Measurements from ENCODE around the gene C1orf56. TPM values are rescaled to one million over a fixed set of nuclear protein-coding genes. Genes with fewer than 3 reads are reported as not detected.

The C1orf56 gene
- total and polyA plus RNA-seq, 10 of the 15 experiments (the other 5 are each of a cell fraction or from before 2014, with no cell fraction given) = 0.22 to 15.5 (median 1.5) TPM

DNA sequence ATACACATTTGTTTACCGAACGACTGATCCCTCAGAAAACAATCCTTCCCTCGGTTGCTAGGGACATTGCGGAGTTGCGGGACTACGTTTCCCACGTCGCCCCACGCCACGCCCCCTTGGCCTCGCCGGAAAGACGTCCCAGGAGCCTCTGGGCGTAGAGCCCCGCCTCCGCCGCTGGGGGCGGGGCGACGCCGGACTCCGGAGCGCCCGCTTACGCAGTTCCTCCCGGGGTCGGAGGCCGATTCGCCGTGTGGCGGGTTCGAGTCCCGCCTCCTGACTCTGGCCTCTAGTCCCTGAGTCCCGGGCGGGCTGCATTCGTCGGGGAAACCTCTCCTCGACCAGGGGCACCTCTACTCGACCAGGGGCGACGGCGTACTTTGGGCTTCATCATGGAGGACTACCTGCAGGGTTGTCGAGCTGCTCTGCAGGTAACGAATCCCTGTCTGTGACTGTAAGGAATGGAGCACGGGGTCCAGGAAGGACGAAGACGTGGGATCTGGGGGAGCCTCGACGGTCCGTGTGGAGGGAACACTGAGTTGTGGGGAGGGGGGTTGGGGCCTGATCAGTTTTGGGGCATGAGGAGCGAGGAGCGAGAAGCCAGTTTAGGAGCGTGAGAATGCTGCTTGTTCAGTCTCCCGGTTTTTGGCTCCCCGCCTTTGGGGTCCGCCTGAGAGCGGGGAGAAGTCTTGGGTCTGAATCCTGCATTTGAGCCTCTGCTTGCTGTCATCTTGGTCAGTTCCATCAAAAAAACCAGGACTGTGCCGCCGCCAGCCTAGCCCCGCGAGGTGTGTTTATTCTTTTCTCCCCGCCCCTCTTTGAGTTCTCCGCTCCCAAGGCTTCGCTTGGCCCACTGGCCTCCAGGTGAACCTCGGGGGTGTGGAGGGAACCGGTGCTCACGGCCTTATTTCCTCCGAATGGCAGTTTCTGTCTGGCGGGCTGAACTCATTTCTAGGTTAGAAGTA lies 39.0 kb upstream of the C1orf56 start, which contains the start of gene PRUNE1 (continued):
- 0 out of 2 replicates have a peak, but pooled peaks have one; percentile 8 for TF ChIP-seq ZNF687 (IDR thresholded peaks at IDR 0.05)
- peak; percentile 90 for TF ChIP-seq HDGF (IDR thresholded peaks at IDR 0.05)
- peak; percentile 76; the same call in 1 of the 2 replicates for TF ChIP-seq IKZF1 (conservative IDR thresholded peaks at IDR 0.05)
- 0 out of 2 replicates have a peak, but pooled peaks have one; percentile 29 for TF ChIP-seq CHD1 (IDR thresholded peaks at IDR 0.05; ENCODE audit: low read depth, low read length)
- peak; percentile 89 for TF ChIP-seq NBN (IDR thresholded peaks at IDR 0.05)
- TF ChIP-seq RELA (IDR thresholded peaks at IDR 0.05; ENCODE audit: borderline replicate concordance, partially characterized antibody) = peak; percentile 64
- no peak for TF ChIP-seq ETV6 (conservative IDR thresholded peaks at IDR 0.05 in 1 of 2, IDR thresholded peaks at IDR 0.05 in 1 of 2; ENCODE audit: borderline replicate concordance in 1 of 2, low read depth in 1 of 2)
- no peak for TF ChIP-seq POU2F2 (IDR thresholded peaks at IDR 0.05; ENCODE audit: borderline replicate concordance, low read depth, low read length)
- TF ChIP-seq BHLHE40 (IDR thresholded peaks at IDR 0.05; ENCODE audit: borderline replicate concordance in 1 of 2, low read depth in 2 of 2, low read length in 1 of 2) = peak in 1 of 2 experiments; percentile 5; a peak in 1 of 4 replicates
- no peak for TF ChIP-seq NFIC (IDR thresholded peaks at IDR 0.05; ENCODE audit: low read depth, low read length)
- TF ChIP-seq BRCA1 (IDR thresholded peaks at IDR 0.05; ENCODE audit: low read depth, low read length) = no peak
- TF ChIP-seq SREBF1 (IDR thresholded peaks at IDR 0.05; ENCODE audit: low read length) = peak; percentile 27; the same call in 1 of the 2 replicates
- peak; percentile 9; the same call in 1 of the 2 replicates for TF ChIP-seq EED (IDR thresholded peaks at IDR 0.05; ENCODE audit: low read depth)
- peak; percentile 78 for TF ChIP-seq GABPA (IDR thresholded peaks at IDR 0.05; ENCODE audit: low read depth)
- no peak for TF ChIP-seq TCF12 (IDR thresholded peaks at IDR 0.05; ENCODE audit: low read depth, low read length)
- peak; percentile 32; the same call in 1 of the 2 replicates for TF ChIP-seq GATAD2B (conservative IDR thresholded peaks at IDR 0.05; ENCODE audit: low read depth)
- peak; percentile 70; the same call in 1 of the 2 replicates for TF ChIP-seq ZBTB40 (IDR thresholded peaks at IDR 0.05; ENCODE audit: borderline replicate concordance)
- no peak for TF ChIP-seq SMC3 (IDR thresholded peaks at IDR 0.05; ENCODE audit: borderline replicate concordance, low read length)

Data from GM12878 (cell line).